MV-4-11 (cell line): ENCODE measurements around the gene CTPS2.
A peak's percentile ranks its signal among the peaks of the same experiment; 100 is the strongest.

Experiments
- DNase-seq: peaks from one replicate; lab custom pipeline; 2025; lab: John Stamatoyannopoulos, UW

CTPS2 gene

DNA sequence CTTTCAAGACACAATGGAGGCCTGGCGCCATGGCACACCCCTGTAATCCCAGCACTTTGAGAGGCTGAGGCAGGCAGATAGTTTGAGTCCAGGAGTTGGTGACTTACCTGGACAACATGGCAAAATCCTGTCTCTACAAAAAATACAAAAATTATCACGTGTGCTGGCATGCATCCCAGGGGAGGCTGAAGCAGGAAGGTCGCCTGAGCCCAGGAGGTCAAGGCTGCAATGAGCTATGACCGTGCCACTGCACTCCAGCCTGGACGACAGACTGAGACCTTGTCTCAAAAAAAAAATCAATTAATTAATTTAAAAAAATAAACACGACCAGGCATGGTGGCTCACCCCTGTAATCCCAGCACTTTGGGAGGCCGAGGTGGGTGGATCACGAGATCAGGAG lies 2.0 kb upstream of the CTPS2 start:
- DNase-seq = no peak

DNA sequence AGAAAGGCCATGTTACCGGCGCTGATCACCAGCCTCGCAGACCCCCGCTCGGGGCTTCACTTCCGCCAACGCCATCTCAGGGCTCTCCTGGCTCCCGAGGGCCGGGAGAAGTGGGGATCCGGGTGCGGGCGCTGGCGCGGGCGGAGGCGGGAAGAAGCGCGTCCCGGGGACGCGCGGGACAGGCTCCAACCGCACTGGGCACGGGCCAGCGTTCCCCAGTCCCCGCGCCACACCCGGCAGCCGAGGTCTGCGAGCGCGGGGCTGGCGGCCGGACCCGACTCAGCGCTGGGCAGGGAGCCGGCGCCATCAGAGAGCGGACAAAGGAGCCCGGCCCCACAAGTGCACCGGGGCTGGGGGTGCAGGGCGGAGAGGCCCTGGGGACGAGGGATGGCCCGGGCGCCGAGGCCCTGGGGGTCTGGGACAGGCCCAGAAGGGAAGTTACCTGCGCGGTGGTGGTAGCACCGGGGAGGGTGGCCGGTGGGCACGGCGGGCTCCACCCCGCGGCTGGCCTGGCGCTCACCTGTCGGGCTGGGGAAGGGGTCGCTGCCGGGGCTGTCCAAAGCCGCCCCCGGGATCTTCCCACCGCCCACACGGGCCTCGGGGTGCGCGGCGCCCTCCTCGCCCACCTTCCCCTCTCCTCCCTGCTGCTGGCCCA lies 449 bp downstream of the CTPS2 start:
- no peak for DNase-seq

DNA sequence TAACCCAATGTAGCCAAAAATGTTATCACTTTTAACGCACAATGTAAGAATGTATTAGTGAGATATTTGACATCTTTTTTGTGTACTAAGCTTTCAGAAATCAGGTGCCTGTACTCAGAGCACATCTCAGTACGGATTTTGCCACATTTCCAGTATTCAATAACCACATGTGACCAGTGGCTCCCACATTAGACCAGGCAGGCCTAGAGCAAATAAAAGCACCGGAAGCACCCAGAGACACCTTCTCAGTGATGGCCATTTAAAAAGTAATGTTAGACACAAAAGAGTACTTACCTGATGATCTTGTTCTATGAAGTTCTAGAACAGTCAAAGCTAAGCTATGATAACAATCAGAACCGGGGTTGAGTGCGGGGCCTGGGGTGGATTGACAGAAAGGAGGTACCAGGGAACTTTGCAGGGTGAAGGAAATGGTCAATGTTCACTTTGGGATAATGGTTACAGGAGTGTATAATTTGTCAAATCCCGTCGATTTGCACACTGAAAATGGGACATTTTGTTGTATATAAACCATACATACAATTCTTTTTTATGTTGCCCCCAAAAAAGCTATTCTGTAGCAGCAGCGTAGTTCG lies 1.2 kb downstream of the CTPS2 start:
- DNase-seq = no peak

DNA sequence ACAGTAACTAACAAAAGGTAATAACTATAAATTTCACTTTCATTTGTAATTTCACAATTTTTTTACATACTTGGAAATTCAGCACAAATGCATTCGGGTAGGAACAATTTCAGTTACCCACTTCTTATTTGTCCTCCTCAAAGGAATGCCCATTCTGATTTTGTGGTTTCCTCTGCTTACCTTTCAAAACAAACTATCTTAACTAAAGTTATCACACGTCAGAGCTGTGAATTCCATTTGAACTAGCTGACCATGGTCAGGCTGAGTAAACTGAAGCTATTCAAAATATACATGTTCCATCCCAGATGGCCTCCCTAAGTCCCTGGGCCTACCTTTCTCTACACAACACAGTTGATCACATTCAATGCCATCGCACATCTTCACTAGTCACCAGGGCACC lies 4.5 kb downstream of the CTPS2 start:
- DNase-seq = no peak

DNA sequence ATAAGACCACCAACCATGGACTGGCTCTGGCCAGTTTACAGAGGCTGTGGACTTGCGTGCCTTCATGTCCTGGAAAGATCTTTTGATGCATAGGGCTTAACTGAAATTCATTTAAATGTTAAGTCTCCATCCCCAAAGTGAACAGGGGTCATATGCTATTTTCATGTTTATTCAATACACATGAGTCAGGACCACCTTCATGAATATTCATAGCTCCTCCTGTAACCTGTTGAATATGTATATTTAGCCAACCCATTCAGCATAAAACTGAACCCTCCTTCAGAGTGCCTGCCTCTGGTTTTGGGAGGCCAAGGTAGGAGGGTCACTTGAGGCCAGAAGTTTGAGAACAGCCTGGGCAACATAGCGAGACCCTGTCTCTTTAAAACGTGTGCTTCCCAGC lies 7.1 kb downstream of the CTPS2 start:
- no peak for DNase-seq

DNA sequence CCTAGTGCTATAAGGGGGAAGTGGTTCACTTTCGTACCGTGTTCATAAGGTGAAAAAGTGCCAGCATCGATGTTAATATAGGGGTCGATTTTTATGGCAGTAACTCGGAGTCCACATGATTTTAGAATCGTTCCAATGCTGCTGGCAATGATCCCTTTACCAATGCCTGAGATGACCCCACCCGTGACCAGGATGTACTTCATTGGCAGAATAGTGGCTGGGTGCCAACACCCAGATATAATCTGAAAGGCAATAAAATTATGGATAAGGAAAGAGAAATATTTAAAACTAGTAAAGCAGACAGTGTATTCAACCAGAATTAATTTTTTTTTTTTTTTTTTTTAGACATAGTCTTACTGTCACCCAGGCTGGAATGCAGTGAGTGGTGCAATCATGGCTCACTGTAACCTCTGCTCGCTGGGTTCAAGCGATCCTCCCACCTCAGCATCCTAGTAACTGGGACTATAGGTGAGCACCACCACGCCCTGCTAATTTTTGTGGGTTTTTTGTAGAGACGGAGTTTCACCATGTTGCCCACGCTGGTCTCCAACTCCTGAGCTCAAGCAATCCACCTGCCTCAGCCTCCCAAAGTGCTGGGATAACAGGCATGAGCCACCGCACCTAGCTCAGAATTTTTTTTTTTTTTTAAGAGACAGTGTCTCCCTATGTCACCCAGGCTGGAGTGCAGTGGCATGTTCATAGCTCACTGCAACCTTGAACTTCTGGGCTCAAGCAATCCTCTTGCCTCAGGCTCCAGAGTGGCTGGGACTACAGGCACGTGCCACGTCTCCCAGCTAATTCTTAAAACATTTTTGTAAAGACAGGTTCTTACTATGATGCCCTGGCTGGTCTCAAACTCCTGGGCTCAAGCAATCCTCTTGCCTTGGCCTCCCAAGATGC lies 9.5 kb downstream of the CTPS2 start:
- DNase-seq = no peak

DNA sequence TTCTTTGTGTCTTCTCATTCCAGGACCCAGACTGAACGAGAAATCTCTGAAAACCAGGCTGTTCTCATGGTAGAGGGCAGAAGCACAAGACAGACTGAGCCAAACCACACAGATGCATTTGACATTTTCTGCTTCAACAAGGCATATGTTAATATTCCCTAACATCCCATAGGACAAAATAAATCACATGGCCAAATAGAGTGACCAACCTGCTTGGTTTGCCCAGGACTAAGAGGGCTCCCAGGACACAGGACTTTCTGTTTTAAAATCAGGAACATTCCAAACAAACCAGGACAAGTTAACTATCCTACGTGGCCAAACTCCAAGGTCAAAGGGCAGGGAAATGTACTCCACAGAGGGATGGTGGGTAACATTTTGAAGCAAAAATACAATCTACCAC lies 11.7 kb downstream of the CTPS2 start:
- no peak for DNase-seq

DNA sequence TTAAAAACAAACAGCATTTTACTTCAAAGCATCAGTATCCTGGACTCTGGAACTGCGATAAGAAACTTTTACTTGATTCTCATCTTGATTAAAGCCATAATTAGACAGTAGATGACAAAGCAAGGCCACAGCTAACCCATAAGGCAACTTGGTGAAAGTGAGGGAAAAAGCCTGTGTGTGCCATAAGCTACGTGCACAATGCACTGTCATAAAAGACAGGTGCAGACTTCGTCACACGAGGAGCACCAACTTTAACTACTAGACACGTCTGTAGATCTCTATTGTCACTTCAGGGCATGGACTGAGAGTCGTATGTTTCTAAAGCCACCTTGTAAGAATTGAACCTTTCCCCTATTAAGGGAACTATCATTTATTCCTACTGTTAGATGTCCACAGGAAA lies 13.1 kb downstream of the CTPS2 start:
- no peak for DNase-seq

DNA sequence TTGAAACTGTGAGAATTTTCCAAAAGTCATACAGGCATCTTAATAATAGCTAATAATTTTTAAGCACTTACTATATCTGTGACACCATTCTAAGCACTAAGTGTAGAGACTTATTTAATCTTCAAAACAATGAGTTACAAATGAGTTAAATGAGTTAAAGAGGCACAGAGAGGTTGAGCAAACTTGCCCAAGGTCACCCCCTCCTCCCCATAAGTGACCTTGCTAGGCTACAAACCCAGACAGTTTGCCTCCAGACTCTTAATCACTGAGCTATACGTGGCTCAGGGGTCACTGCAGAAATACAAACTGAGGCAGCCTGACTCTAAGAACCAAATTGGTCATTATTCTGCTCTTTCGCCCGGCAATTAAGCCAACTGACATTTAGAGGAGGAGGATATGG lies 15.5 kb downstream of the CTPS2 start:
- no peak for DNase-seq

DNA sequence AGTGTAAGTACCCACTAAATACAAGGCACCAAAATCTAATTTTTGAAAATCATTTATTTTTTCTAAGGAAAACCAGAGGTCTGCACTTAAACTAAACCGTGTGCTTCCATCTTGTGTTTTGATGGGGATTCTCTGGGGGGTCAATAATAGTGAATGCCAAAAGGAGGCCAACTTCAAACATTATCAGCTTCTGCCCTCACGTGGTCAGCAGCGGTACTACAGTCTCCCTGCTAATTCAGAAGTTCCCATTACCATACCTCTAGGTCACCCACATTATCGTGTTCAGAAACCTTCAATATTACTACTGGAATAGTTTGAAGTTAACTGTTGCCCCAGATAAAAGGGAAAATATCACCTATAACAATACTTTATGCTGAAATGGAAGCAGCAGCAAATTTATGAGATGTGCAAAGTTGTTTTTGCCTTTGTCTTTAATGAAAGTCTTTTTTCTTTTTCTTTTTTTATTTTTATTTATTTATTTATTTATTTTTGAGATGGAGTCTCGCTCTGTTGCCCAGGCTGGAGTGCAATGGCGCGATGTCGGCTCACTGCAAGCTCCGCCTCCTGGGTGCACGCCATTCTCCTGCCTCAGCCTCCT lies 17.3 kb downstream of the CTPS2 start:
- peak; percentile 0 for DNase-seq

DNA sequence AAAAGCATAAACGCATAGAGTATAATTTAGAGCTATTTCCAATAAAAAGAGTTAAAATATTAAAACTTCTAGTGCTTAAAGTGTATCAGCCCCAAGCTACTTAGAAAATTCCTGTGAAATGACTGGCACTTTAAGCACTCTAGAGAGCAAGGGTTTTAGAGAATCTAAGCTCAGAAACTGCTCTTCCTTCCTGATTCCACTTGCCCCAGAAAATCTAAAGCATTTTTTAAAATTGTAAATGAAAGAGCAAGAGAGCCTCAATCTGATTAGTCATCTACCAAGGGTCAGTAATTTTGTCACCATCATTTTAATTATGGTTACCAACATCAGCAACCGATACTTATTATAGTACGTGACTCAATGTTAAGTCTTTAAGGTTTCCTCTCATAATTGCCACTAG lies 25.0 kb downstream of the CTPS2 start:
- DNase-seq = no peak

DNA sequence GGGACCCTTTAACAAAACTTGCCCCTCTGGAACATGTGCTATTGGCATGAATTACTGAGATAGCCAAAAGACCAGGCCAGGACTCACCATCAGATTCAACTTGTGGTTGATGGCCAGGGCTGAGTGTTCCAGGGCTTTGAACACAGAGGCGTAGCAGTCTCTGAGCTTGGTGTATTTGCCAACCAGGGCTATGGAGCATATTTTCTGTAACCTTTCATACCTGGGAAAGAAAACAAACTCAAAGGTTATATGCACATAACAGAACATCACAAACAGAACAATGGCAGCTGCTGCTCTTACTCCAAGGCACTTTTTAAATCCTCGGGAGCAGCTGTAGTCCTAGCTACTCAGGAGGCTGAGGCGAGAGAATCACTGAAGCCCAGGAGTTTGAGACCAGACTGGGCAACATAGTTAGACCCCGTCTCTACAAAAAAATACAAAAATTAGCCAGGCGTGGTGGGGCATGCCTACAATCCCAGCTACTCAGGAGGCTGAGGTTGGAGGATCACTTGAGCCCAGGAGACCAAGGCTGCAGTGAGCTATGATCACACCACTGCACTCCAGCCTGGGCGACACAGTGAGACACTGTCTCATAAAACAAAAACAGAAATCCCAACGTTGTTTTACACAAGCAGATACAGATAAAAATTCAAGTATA lies 29.3 kb downstream of the CTPS2 start:
- DNase-seq = no peak

DNA sequence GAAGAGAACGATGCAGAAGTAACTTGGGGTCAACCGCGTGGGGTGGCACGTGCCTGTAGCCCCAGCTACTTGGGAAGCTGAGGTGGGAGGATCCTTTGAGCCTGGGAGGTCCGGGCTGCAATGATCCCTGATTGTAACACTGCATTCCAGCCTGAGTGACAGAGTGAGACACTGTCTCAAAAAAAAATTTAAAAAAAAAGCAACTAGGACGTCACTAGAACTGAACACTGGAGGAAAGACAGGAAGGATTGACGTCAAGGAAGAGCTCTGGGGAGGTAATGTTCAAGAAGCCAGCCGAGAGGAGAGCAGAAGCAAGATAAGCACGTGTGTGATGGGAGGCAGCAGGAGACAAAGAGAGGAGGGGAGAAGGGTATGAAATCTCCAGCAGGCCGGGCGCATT lies 33.8 kb downstream of the CTPS2 start:
- no peak for DNase-seq

DNA sequence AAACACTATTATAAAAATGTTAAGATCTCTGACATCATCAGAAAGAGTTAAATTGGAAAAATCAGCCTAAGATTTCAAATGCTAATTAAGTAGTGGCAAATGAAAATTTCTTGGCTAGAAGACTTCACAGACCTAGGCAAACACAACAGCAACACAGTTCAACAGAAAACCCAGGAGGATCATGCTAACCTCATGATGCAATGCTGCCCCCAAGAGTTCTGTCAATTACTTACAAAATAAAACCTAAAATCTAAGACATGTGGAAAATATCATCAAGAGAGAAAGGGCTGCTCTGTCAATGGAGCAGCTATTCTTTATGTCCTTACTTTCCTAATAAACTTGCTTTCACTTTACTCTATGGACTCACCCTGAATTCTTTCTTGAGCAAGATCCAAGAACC lies 41.5 kb downstream of the CTPS2 start:
- peak; percentile 6 for DNase-seq

DNA sequence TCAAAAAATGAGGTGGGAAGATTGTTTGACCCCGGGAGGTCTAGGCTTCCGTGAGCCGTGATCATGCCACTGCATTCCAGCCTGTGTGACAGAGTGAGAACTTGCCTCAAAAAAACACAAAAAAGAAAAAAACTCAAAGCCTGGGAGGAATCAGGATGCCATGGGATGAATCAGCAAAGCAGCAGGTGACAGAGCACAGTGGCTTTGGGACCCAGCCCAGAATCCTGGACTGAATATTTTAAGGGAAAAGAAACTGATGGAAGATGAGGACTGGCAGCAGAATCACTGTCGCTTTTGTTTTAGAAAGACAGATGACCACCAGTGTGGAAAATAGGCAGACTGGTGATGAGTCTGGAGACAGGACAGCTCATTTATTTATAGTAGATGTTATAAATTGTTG lies 45.9 kb downstream of the CTPS2 start:
- no peak for DNase-seq

DNA sequence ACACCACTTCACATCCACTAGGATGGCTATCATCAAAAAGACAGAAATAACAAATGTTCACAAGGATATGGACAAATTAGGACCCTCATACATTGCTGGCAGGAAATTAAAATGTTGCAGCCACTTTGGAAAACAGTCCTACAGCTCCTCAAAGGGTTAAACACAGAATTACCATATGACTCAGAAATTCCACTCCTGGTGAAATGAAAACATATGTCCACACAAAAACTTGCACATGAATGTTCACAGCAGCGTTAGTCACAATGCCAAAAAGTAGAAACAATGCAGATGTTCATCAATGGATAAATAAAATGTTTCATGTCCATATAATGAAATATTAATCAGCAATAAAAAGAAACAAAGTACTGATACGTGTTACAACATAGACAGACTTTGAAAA lies 47.4 kb downstream of the CTPS2 start:
- no peak for DNase-seq

DNA sequence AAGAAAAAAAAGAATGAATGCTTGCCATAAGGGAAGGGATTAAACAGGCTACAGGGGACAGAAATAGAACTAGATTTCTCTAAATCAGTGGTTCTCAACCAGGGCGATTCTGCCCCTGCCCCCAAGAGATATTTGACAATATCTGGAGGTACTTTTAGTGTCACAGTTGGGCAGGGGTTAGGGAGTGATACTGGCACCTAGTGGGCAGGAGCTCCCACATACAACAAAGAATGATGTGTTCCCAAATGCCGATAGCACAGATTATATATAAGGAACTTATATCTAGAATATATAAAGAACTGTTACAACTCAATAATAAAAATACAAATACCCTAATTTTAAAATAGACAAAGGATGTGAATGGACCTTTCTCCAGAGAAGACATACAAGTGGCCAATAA lies 47.8 kb downstream of the CTPS2 start:
- DNase-seq = no peak

DNA sequence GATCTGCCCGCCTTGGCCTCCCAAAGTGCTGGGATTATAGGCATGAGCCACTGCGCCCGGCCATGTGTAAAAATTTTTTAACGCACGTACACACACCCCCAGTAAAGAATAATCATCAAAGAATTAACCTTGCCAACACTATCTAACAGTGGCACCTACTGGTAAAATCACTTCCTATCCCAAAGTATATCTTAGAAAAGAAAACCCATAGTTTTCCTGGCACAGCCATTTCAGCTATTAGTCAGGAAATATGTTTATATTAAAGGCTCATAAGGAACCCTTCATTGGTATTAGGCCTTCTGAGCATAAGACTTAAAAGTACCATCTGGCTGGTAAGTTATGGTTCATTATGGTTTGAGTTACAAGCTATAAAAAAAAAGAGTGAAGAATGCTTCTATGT lies 48.4 kb downstream of the CTPS2 start:
- no peak for DNase-seq

DNA sequence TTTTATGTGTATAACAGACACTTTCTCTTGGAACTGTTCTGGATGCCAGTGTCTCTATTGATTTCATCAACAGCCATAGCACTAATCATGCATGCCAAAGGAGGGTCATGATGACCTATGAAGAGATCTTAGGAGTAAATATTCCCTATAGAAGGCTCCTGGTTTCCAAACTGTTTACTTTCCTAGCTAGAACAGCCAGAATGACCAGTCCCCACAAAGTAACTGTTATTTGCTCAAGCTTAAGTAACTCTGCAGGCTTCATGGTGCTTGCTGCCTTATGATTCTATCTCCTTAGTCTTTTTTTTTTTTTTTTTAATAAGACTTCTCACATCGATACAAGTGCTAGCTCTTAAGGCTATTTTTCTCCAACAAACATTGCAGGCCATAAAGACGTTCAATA lies 50.1 kb downstream of the CTPS2 start:
- DNase-seq = no peak

DNA sequence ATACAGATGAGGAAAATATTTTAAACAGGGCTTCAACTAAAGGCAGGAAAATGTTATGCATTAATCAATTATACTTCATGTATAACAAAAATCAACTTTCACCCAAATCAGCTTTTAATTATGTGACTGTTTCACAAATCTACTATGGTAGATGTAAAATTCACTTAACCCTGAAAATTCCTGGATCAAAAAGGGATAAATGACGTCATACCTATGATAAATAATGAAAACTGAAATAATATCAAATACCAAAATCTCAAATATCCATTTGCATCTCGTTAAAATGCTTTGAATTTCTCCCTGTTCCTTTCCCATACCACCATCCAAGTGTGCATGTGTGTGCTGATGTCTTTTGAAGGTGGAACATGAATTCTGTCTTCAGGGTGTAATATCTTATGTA lies 51.0 kb downstream of the CTPS2 start:
- DNase-seq = no peak

DNA sequence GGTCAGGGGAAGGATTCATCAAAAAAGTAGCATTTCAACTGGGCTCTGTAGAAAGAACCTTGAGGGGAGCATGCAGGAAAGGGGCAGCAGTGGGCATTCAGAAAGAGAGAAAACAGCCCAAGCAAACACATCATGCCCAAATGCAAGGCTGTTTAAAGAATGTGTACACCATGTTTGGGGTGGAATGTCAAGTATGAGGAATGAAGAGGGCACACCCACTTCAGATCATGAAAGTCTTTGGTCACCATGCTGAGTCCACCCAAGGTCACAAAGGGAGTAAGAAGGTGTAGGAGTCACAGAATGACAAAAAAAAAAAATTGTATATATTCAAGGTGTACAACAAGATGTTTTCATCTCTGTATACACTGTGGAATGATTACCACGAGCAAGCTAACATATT lies 53.1 kb downstream of the CTPS2 start:
- no peak for DNase-seq

DNA sequence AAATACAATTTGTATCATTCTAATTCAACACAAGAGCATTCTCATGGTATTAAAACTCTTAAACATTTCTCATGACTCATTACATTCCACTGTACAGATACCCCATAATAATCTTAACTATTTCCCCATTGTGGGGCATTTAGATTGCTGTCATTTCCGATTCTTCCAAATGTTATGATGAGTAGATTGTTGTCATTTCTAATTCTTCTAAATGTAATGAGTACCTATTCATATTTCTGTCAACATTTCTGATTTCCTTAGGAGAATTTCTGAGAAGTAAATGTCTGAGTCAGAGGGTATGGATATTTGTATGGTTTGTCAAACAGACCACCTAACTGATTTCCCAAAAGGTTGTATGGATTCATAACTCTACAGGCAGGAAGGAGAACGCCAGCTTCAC lies 54.2 kb downstream of the CTPS2 start:
- DNase-seq = no peak
